SK-N-SH (cell line): Measurements from ENCODE around the gene LSP1. TPM values are rescaled to one million over a fixed set of nuclear protein-coding genes. Genes with fewer than 3 reads are reported as not detected.

Source experiments
- CTCF ChIA-PET: fragments of 300-600, 350-600 bp; formaldehyde crosslinking; extraction: SDS; loops from one replicate; lab custom pipeline; 2021; lab: Yijun Ruan, JAX
- POLR2A ChIA-PET: fragments of 350-600 bp; sonication (Branson Sonifier 250); formaldehyde crosslinking; extraction: SDS; loops from one replicate; lab custom pipeline; 2020; ENCODE audit warnings: antibody characterized with exemption, inconsistent platforms; lab: Yijun Ruan, JAX
- DNase-seq: peaks from one replicate; pipeline ENCODE4 v3.0.0; 2012
- H2AFZ ChIP-seq: fragments of 200-600 bp; sonication (generic); 2 replicates; pipeline ENCODE4 v1.8.1; 2016; ENCODE audit warnings: antibody characterized with exemption, mild to moderate bottlenecking, low read depth
- H3F3A ChIP-seq: fragments of 200-600 bp; sonication (generic); replicated peaks from 2 replicates; pipeline ENCODE3; 2016; ENCODE audit warnings: antibody characterized with exemption, mild to moderate bottlenecking; ENCODE audit not compliant: insufficient read depth
- H3K27ac ChIP-seq, 2 experiments: fragments of 200-500 bp in 1 of 2; fragments of 200-600 bp in 1 of 2; sonication (Bioruptor generic) in 1 of 2; sonication (generic), shearing (Covaris generic) in 1 of 2; 2 replicates each; pipeline versions ENCODE4 v1.5.1 to v1.6.1; 2014 to 2016; ENCODE audit warnings: low read depth in 2 of 2, inconsistent platforms in 1 of 2, low read length in 1 of 2, mild to moderate bottlenecking in 1 of 2, mixed read lengths in 1 of 2
- H3K27me3 ChIP-seq: fragments of 200-600 bp; sonication (generic), shearing (Covaris generic); 2 replicates; pipeline ENCODE4 v1.6.1; 2016; ENCODE audit warnings: mixed run types; ENCODE audit not compliant: insufficient read depth
- H3K36me3 ChIP-seq, 2 experiments: fragments of 200-500 bp in 1 of 2; fragments of 200-600 bp in 1 of 2; sonication (Bioruptor generic) in 1 of 2; sonication (generic) in 1 of 2; replicated peaks in 1 of 2; 2 replicates each; pipeline versions ENCODE3 to v1.5.1; 2014 to 2016; ENCODE audit warnings: low read length in 1 of 2, mild to moderate bottlenecking in 1 of 2; ENCODE audit not compliant: insufficient read depth in 2 of 2, control insufficient read depth in 1 of 2
- H3K4me1 ChIP-seq, 2 experiments: fragments of 200-500 bp in 1 of 2; fragments of 200-600 bp in 1 of 2; sonication (Bioruptor generic) in 1 of 2; sonication (generic), shearing (Covaris generic) in 1 of 2; 2 replicates each; pipeline versions ENCODE4 v1.5.1 to v1.6.1; 2014 to 2016; ENCODE audit warnings: low read depth in 1 of 2, low read length in 1 of 2, mixed run types in 1 of 2; ENCODE audit not compliant: insufficient read depth in 2 of 2, control insufficient read depth in 1 of 2
- H3K4me2 ChIP-seq: fragments of 200-600 bp; sonication (generic), shearing (Covaris generic); 2 replicates; pipeline ENCODE4 v1.6.1; 2017; ENCODE audit warnings: mixed run types
- H3K4me3 ChIP-seq, 2 experiments: fragments of 200-500 bp in 1 of 2; fragments of 200-600 bp in 1 of 2; sonication (Bioruptor generic) in 1 of 2; sonication (generic), shearing (Covaris generic) in 1 of 2; 2 replicates each; pipeline versions ENCODE4 v1.5.1 to v1.8.1; 2014 to 2016; ENCODE audit warnings: low read depth in 2 of 2, inconsistent platforms in 1 of 2, low read length in 1 of 2, mild to moderate bottlenecking in 1 of 2, mixed read lengths in 1 of 2, moderate library complexity in 1 of 2
- H3K79me2 ChIP-seq: fragments of 200-600 bp; sonication (generic); 2 replicates; pipeline ENCODE4 v1.8.1; 2017; ENCODE audit warnings: mild to moderate bottlenecking; ENCODE audit not compliant: insufficient read depth
- H3K9ac ChIP-seq: fragments of 200-600 bp; sonication (generic); 2 replicates; pipeline ENCODE4 v1.6.1; 2017; ENCODE audit warnings: mixed run types
- H3K9me2 ChIP-seq: fragments of 200-600 bp; sonication (generic); 2 replicates; pipeline ENCODE4 v1.6.1; 2017; ENCODE audit warnings: mixed run types
- H3K9me3 ChIP-seq: fragments of 200-600 bp; sonication (generic); 2 replicates; pipeline ENCODE4 v1.6.1; 2017; ENCODE audit warnings: mixed run types, mild to moderate bottlenecking, moderate library complexity
- H4K20me1 ChIP-seq: fragments of 200-600 bp; sonication (generic); 2 replicates; pipeline ENCODE4 v1.6.1; 2017; ENCODE audit warnings: mild to moderate bottlenecking, mixed run types; ENCODE audit not compliant: insufficient read depth
- CHD2 ChIP-seq: fragments of 150-350 bp; IDR thresholded peaks from 2 replicates; pipeline ENCODE4 v1.6.1; 2018; ENCODE audit warnings: low read length; ENCODE audit not compliant: partially characterized antibody
- EP300 ChIP-seq, 2 experiments: IDR thresholded peaks; 2 replicates each; pipeline versions ENCODE4 v1.4.0 to v1.6.1; 2012; ENCODE audit warnings: borderline replicate concordance in 1 of 2, low read depth in 1 of 2, low read length in 1 of 2
- EZH2phosphoT487 ChIP-seq: fragments of 200-600 bp; sonication (generic); IDR thresholded peaks from 2 replicates; pipeline ENCODE4 v1.6.1; 2017; ENCODE audit warnings: low read depth, mixed run types, mild to moderate bottlenecking, antibody characterized with exemption, moderate library complexity, borderline replicate concordance
- FOXM1 ChIP-seq: IDR thresholded peaks from 2 replicates; pipeline ENCODE4 v1.4.0; 2012; ENCODE audit warnings: low read depth, mild to moderate bottlenecking
- GATA2 ChIP-seq: sonication (generic); formaldehyde crosslinking; IDR thresholded peaks from 2 replicates; pipeline ENCODE4 v1.5.0; 2020; ENCODE audit warnings: mild to moderate bottlenecking, missing genetic modification reagents
- NRF1 ChIP-seq: IDR thresholded peaks from 2 replicates; pipeline ENCODE4 v1.6.1; 2012; ENCODE audit warnings: low read depth, mild to moderate bottlenecking, low read length
- POLR2AphosphoS5 ChIP-seq: IDR thresholded peaks from 2 replicates; pipeline ENCODE4 v1.6.1; 2012; ENCODE audit warnings: low read depth, low read length
- RAD21 ChIP-seq: IDR thresholded peaks from 2 replicates; pipeline ENCODE4 v1.6.1; 2012; ENCODE audit warnings: mild to moderate bottlenecking, low read length
- SMC3 ChIP-seq: IDR thresholded peaks from 2 replicates; pipeline ENCODE4 v1.6.1; 2012; ENCODE audit warnings: low read depth, low read length, improper control_type of control experiment
- ZBTB33 ChIP-seq: IDR thresholded peaks from 2 replicates; pipeline ENCODE4 v1.4.0; 2012; ENCODE audit warnings: low read depth, borderline replicate concordance
- WGBS: methylation state at CpG from one replicate; pipeline ENCODE4 v1.1.6; 2017; ENCODE audit warnings: low lambda C conversion rate; 5-methylcytosine and 5-hydroxymethylcytosine counted together
- polyA plus RNA-seq, 3 experiments: library from polyadenylated mRNA; depleted of rRNA; stranded (reverse); fragments of >200 nt; gene quantifications; 2 replicates each; pipeline ENCODE4 v1.2.3, GENCODE V29; 2012
- TF ChIP-seq, protein P1 (sequence below): fragments of 150-350 bp; IDR thresholded peaks from 2 replicates; pipeline ENCODE4 v1.6.1; 2016; ENCODE audit warnings: mild to moderate bottlenecking, low read depth, low read length

Gene LSP1
- polyA plus RNA-seq, 1 of the 3 experiments (the other 2 are of a cell fraction), result 0.38 TPM

DNA sequence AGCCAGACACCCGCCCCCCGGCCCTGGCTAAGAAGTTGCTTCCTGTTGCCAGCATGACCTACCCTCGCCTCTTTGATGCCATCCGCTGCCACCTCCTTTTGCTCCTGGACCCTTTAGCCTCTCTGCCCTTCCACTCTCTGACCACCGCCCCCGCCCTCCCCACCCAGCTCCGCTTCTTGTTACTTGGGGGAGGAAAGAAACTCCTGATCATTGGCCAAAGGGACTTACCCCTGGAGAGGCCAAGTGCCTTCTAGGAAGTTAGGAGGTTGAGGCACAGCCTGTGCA, 38.9 kb downstream of the LSP1 start, which contains the start of gene PRR33:
Gene PRR33 (minus strand): TSS at position 65 of the 285 bp plus-strand sequence. CDS start 1,311 bp downstream, outside the sequence.
- Histone ChIP-seq H3K9me2 (no peaks in the 10 kb centered on the region), H3K4me1 (peaks cover 0 to 6% of the 10 kb centered on the region in 2 experiments; a peak in 1 of 4 replicates), H3K36me3 (no peaks in the 10 kb centered on the region), H3K4me3 (no peak within 1 kb of the TSS), H3F3A (no peaks in the 10 kb centered on the region), H3K79me2 (no peaks in the 10 kb centered on the region), H3K9ac (no peak within 1 kb of the TSS), H2AFZ (no peak within 1 kb of the TSS), H3K27me3 (no peaks in the 10 kb centered on the region), H3K27ac (no peak within 1 kb of the TSS), H3K9me3 (no peaks in the 10 kb centered on the region), H3K4me2 (no peak within 1 kb of the TSS), H4K20me1 (no peaks in the 10 kb centered on the region)
- TF ChIP-seq EP300 (IDR thresholded peaks at IDR 0.05; ENCODE audit: borderline replicate concordance in 1 of 2, low read depth in 1 of 2, low read length in 1 of 2) (no peak), NRF1 (no peak), EZH2phosphoT487 (no peak), POLR2AphosphoS5 (no peak), ZBTB33 (no peak), SMC3 (no peak), FOXM1 (no peak)
- ChIA-PET CTCF (interaction anchor here (1.1 to 2.5 kb wide), 7 partner anchors 9 to 198 kb away, joined by 3 to 21 read pairs (median 6); partner anchors contain the start of gene TNNI2), POLR2A (no interaction called here)
- DNase-seq, result peak; percentile 26
- 83% methylated on average over 5 of the region's 7 CpGs for WGBS

DNA sequence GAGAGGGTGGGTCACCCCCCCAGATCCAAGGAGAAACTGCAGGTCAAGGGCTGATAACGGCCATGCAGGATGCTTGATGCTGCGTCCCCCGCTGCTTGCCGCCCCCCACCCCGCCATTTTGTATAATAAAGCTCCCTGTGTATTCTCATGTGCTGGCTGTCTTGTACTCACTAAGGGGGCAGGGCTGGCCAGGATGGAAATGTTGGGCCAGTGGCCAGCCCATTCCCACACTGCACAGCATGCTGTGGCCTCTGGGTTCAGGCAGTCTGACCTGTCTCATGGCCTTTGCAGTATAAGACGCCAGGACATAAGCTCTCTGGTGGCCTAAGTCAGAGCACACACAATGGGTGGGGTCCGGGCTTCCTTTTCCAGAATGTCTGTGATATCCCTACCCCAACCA, 39.2 kb downstream of the LSP1 start:
- Histone ChIP-seq H4K20me1 (no peaks in the 10 kb centered on the region), H3F3A (no peaks in the 10 kb centered on the region), H3K27ac (no peak overlapping the region), H3K4me2 (no peak overlapping the region), H2AFZ (no peak overlapping the region), H3K79me2 (no peaks in the 10 kb centered on the region), H3K27me3 (no peaks in the 10 kb centered on the region), H3K36me3 (no peaks in the 10 kb centered on the region), H3K9me2 (no peaks in the 10 kb centered on the region), H3K9ac (no peak overlapping the region), H3K9me3 (no peaks in the 10 kb centered on the region), H3K4me3 (no peak overlapping the region), H3K4me1 (peaks cover 0 to 6% of the 10 kb centered on the region in 2 experiments; a peak in 1 of 4 replicates)
- TF ChIP-seq GATA2 (CRISPR knock-in tag) (no peak), CHD2 (no peak), RAD21 (no peak)
- TF ChIP-seq, protein P1, sequence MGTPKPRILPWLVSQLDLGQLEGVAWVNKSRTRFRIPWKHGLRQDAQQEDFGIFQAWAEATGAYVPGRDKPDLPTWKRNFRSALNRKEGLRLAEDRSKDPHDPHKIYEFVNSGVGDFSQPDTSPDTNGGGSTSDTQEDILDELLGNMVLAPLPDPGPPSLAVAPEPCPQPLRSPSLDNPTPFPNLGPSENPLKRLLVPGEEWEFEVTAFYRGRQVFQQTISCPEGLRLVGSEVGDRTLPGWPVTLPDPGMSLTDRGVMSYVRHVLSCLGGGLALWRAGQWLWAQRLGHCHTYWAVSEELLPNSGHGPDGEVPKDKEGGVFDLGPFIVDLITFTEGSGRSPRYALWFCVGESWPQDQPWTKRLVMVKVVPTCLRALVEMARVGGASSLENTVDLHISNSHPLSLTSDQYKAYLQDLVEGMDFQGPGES, result no peak
- CTCF ChIA-PET, result interaction anchor here (1.1 to 2.5 kb wide), 5 partner anchors 10 to 198 kb away, joined by 3 to 21 read pairs (median 5); partner anchors contain the start of gene TNNI2
- 75% methylated on average over 7 of the region's 7 CpGs for WGBS
- DNase-seq, result no peak
- POLR2A ChIA-PET, result no interaction called here
